Spleen (tissue), 11 donors: ENCODE measurements around the gene CPXM2. TPM values are rescaled to one million over a fixed set of nuclear protein-coding genes. Genes with fewer than 3 reads are reported as not detected.

Experiments
- DNase-seq: peaks from one replicate; pipeline ENCODE4 v3.0.0-alpha.2; 2020
- H3K27ac ChIP-seq, 8 donors: fragments of 200-600 bp; sonication (generic) in 7 of 8; 1 replicate in 4 of 8; 2 replicates in 4 of 8; pipeline versions ENCODE4 v1.5.0 to v1.8.0; 2016 to 2021; ENCODE audit warnings: inconsistent platforms in 4 of 8, mild to moderate bottlenecking in 4 of 8, moderate library complexity in 1 of 8
- H3K27me3 ChIP-seq, 7 donors: fragments of 200-600 bp; sonication (generic) in 6 of 7; replicated peaks in 1 of 7; 1 replicate in 4 of 7; 2 replicates in 3 of 7; pipeline versions ENCODE4 v1.5.0 to v1.8.0; 2016 to 2021; ENCODE audit warnings: inconsistent platforms in 3 of 7, mild to moderate bottlenecking in 1 of 7
- H3K36me3 ChIP-seq, 6 donors: fragments of 200-600 bp; sonication (generic) in 5 of 6; 1 replicate in 4 of 6; 2 replicates in 2 of 6; pipeline versions ENCODE4 v1.5.0 to v1.8.0; 2016 to 2021; ENCODE audit warnings: inconsistent platforms in 2 of 6
- H3K4me1 ChIP-seq, 6 donors: fragments of 200-600 bp; sonication (generic) in 5 of 6; 1 replicate in 3 of 6; 2 replicates in 3 of 6; pipeline versions ENCODE4 v1.5.0 to v1.8.0; 2016 to 2021; ENCODE audit warnings: inconsistent platforms in 3 of 6
- H3K4me3 ChIP-seq, 8 donors: fragments of 200-600 bp; sonication (generic) in 7 of 8; 1 replicate in 4 of 8; 2 replicates in 4 of 8; pipeline versions ENCODE4 v1.5.0 to v1.8.0; 2016 to 2021; ENCODE audit warnings: inconsistent platforms in 4 of 8, mild to moderate bottlenecking in 4 of 8, moderate library complexity in 2 of 8
- H3K9me3 ChIP-seq, 8 donors: fragments of 200-600 bp; sonication (generic) in 7 of 8; 1 replicate in 4 of 8; 2 replicates in 4 of 8; pipeline versions ENCODE4 v1.5.0 to v1.8.0; 2016 to 2021; ENCODE audit warnings: inconsistent platforms in 4 of 8
- POLR2A ChIP-seq, 3 donors: fragments of 450-650 bp; IDR thresholded peaks; one replicate each; pipeline ENCODE4 v1.5.1; 2017; ENCODE audit warnings: antibody characterized with exemption in 3 of 3, mild to moderate bottlenecking in 1 of 3
- POLR2AphosphoS5 ChIP-seq, 3 donors: sonication (generic); formaldehyde crosslinking; IDR thresholded peaks; one replicate each; pipeline ENCODE4 v1.5.1; 2017; ENCODE audit warnings: antibody characterized with exemption in 3 of 3
- WGBS, 5 donors: extraction: QIAGEN DNeasy Blood & Tissue Kit in 3 of 5; methylation state at CpG; one replicate each; pipeline versions ENCODE4 v1.1.5 to v1.1.7; 2013 to 2018; 5-methylcytosine and 5-hydroxymethylcytosine counted together
- intact Hi-C: fragments of 100-400 bp; cut with DNase I; formaldehyde crosslinking; loops from one replicate; pipeline ENCODE4 v1.15.0; 2023; ENCODE audit warnings: low total_unique reads
- polyA plus RNA-seq, 3 donors: library from polyadenylated mRNA; stranded (reverse); fragments of 200-250 nt; gene quantifications; one replicate each; pipeline ENCODE4 v1.2.1, GENCODE V29; 2013
- total RNA-seq, 7 donors: library from RNA; depleted of rRNA in 3 of 7; stranded (reverse); fragments of >200 nt in 3 of 7; fragmentation: NEBNext Ultra II Directional in 4 of 7; extraction: Animal tissue kit (Norgen Biotek cat#: 25700) in 4 of 7; gene quantifications; one replicate each; pipeline versions ENCODE4 v1.1.0 to v1.2.1, GENCODE V29; 2016 to 2021
- TF ChIP-seq, protein P1 (sequence below), 11 experiments: fragments of 200-600 bp in 7 of 11; fragments of 450-650 bp in 4 of 11; sonication (generic) in 4 of 11; IDR thresholded peaks in 8 of 11; conservative IDR thresholded peaks in 3 of 11; 1 replicate in 7 of 11; 2 replicates in 4 of 11; pipeline versions ENCODE4 v1.4.0 to v1.8.0; 2016 to 2021; ENCODE audit warnings: antibody characterized with exemption in 11 of 11, inconsistent platforms in 4 of 11, mild to moderate bottlenecking in 1 of 11
- donor health status: healthy with polysubstance abuse.
- donor health status: DM: no; HTN: no; CAD: no; lungs with moderate emphysema.
- donor health status: DM: no; HTN: no; CAD: no.
- donor health status: Bipolar disorder and iron deficiency.
- donor health status: healthy.
- donor health status: DM: no; HTN: no; CAD: no.
- donor health status: DM: yes; HTN: yes; CAD: no.

CPXM2 gene
- total and polyA plus RNA-seq, 10 donors: 3.7 to 38.2 (median 21.7) TPM

DNA sequence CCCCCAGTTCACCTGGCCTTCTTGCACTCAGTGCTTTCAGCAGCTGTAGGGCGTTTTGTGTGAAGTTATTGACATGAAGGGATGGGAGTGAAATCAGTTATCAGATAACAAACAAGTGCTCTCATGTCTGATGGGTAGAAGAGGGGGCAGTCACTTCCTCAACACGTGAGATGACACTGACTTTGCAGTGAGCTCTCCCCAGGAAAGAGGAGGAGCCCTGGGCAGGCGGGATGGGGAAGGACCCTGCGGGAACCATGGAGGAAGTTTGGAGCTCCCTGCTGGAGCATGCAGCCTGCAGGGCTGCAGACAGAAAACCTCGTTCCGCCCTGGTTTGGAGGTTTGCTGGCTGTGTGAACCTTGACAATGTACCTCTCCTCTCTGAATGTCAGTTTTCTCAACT is 186.8 kb downstream of the CPXM2 start:
- Histone ChIP-seq H3K4me1 (no peaks in the 10 kb centered on the region), H3K9me3 (no peaks in the 10 kb centered on the region), H3K36me3 (no peaks in the 10 kb centered on the region), H3K4me3 (no peak overlapping the region), H3K27me3 (no peaks in the 10 kb centered on the region), H3K27ac (no peak overlapping the region)
- TF ChIP-seq POLR2A (IDR thresholded peaks at IDR 0.05) (no peak), POLR2AphosphoS5 (IDR thresholded peaks at IDR 0.05) (no peak)
- TF ChIP-seq, protein P1, sequence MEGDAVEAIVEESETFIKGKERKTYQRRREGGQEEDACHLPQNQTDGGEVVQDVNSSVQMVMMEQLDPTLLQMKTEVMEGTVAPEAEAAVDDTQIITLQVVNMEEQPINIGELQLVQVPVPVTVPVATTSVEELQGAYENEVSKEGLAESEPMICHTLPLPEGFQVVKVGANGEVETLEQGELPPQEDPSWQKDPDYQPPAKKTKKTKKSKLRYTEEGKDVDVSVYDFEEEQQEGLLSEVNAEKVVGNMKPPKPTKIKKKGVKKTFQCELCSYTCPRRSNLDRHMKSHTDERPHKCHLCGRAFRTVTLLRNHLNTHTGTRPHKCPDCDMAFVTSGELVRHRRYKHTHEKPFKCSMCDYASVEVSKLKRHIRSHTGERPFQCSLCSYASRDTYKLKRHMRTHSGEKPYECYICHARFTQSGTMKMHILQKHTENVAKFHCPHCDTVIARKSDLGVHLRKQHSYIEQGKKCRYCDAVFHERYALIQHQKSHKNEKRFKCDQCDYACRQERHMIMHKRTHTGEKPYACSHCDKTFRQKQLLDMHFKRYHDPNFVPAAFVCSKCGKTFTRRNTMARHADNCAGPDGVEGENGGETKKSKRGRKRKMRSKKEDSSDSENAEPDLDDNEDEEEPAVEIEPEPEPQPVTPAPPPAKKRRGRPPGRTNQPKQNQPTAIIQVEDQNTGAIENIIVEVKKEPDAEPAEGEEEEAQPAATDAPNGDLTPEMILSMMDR (IDR thresholded peaks at IDR 0.05 in 8 of 11, conservative IDR thresholded peaks at IDR 0.05 in 3 of 11): no peak
- WGBS, 5 donors: 24 to 33% (median 25%) methylated on average over 6 of the region's 6 CpGs
- intact Hi-C loops: no loop called here
- DNase-seq: no peak

DNA sequence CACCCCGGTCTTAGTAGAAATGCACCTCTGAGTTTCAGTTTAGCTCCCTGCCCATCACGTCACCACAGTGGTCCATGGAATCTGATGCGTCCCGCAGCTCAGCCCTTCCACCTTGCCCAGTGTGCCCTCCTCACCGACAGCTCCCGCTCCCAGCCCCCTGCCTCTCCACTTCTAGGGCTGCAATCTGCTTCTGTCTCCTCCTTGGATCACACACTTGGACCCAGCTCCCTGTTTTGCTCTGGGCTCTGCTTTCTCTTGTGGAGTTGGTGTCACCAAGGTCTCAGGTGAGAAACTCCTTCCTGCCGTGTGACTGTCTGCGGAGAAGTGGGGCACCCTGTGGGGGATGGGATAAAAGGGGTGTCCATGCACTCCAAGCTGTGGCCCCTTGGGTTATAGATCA is 187.5 kb downstream of the CPXM2 start:
- H3K36me3 ChIP-seq: no peaks in the 10 kb centered on the region

DNA sequence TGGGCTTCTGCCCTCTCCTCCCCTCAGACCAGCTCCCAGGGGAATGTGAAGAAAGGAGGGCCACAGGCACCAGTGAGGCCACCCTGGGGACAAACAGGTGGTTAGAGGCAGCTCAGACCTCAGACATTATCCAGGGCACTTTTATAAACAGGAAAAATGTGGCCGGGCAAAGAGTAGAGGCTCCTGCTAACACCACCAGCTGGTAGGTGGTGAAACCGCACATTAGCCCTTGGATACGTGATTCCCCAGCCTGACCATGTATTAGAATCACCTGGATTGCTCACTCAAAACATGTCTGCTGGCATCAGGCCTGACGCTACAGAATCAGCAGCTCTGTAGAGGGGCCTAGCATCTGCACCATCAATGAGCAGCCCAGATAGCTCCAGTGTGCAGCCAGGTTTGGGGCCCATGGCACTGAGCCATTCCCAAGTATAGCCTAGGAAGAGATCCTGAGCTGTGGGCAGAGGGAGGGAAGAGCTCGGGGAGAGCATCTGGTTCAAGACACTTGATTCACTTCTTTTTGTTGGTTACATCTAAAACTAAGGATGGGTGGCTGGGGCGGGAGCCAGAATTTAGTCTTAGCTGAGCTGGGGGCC is 188.3 kb downstream of the CPXM2 start:
- H3K36me3 ChIP-seq: no peaks in the 10 kb centered on the region
- H3K27ac ChIP-seq: no peak overlapping the region
- no peaks in the 10 kb centered on the region for H3K27me3 ChIP-seq
- 69 to 91% (median 76%) methylated on average over 6 of the region's 6 CpGs for WGBS, 5 donors
- intact Hi-C loops: no loop called here
- H3K9me3 ChIP-seq: no peaks in the 10 kb centered on the region
- TF ChIP-seq POLR2A (IDR thresholded peaks at IDR 0.05) (no peak), POLR2AphosphoS5 (IDR thresholded peaks at IDR 0.05) (no peak)
- TF ChIP-seq, protein P1 (IDR thresholded peaks at IDR 0.05 in 8 of 11, conservative IDR thresholded peaks at IDR 0.05 in 3 of 11): no peak
- DNase-seq: no peak
- H3K4me1 ChIP-seq: no peaks in the 10 kb centered on the region
- no peak overlapping the region for H3K4me3 ChIP-seq

More for the DNA sequence above, 187.5 kb downstream of the CPXM2 start:
- intact Hi-C loops: no loop called here
- Histone ChIP-seq H3K4me1 (no peaks in the 10 kb centered on the region), H3K27ac (no peak overlapping the region), H3K4me3 (no peak overlapping the region), H3K9me3 (no peaks in the 10 kb centered on the region), H3K27me3 (no peaks in the 10 kb centered on the region)
- WGBS, 5 donors: 83 to 92% (median 86%) methylated on average over 8 of the region's 8 CpGs
- no peak for DNase-seq
- TF ChIP-seq, protein P1 (IDR thresholded peaks at IDR 0.05 in 8 of 11, conservative IDR thresholded peaks at IDR 0.05 in 3 of 11): no peak
- TF ChIP-seq POLR2A (IDR thresholded peaks at IDR 0.05) (no peak), POLR2AphosphoS5 (IDR thresholded peaks at IDR 0.05) (no peak)

Other genes starting within 250 kb of the CPXM2 start
- gene GPR26, start 225.5 kb downstream of the CPXM2 start, total RNA-seq: not detected
- not detected for gene GPR26, start 225.5 kb downstream of the CPXM2 start, polyA plus RNA-seq
- gene CHST15, start 201.8 kb upstream of the CPXM2 start, total RNA-seq: 100 to 1,000 TPM in 6 of 7 donors, 10 to 100 TPM in 1; 78.3 to 133 (median 107) TPM
- 10 to 100 TPM in 1 of 3 donors, 1 to 10 TPM in 2; 6.1 to 10.6 (median 6.3) TPM for gene CHST15, start 201.8 kb upstream of the CPXM2 start, polyA plus RNA-seq